ENCODE data around the gene ORMDL3.
A peak's percentile ranks its signal among the peaks of the same experiment; 100 is the strongest.

The ORMDL3 gene

GRCh38 chr17:39954876-39955275 lies 27.5 kb upstream of the ORMDL3 start:
- Histone ChIP-seq H3K27ac (no peak overlapping the region), H3K36me3 (replicated peaks) (no peaks in the 10 kb centered on the region), H3K4me3 (ENCODE audit: low read depth, low read length) (no peak overlapping the region), H3K27me3 (replicated peaks) (no peaks in the 10 kb centered on the region)
- DNase-seq, result no peak
- TF ChIP-seq, protein P1, sequence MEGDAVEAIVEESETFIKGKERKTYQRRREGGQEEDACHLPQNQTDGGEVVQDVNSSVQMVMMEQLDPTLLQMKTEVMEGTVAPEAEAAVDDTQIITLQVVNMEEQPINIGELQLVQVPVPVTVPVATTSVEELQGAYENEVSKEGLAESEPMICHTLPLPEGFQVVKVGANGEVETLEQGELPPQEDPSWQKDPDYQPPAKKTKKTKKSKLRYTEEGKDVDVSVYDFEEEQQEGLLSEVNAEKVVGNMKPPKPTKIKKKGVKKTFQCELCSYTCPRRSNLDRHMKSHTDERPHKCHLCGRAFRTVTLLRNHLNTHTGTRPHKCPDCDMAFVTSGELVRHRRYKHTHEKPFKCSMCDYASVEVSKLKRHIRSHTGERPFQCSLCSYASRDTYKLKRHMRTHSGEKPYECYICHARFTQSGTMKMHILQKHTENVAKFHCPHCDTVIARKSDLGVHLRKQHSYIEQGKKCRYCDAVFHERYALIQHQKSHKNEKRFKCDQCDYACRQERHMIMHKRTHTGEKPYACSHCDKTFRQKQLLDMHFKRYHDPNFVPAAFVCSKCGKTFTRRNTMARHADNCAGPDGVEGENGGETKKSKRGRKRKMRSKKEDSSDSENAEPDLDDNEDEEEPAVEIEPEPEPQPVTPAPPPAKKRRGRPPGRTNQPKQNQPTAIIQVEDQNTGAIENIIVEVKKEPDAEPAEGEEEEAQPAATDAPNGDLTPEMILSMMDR (IDR thresholded peaks at IDR 0.05; ENCODE audit: low read depth, low read length, missing control alignments), result no peak
- in situ Hi-C loops (cut with HindIII; ENCODE audit: low pct_ligation_motif_present, low sequenced_read_pairs), result no loop called here

GRCh38 chr17:39953471-39953888 lies 26.1 kb upstream of the ORMDL3 start:
- no peaks in the 10 kb centered on the region for H3K36me3 ChIP-seq (replicated peaks)
- no peaks in the 10 kb centered on the region for H3K27me3 ChIP-seq (replicated peaks)
- TF ChIP-seq, protein P1 (IDR thresholded peaks at IDR 0.05; ENCODE audit: low read depth, low read length, missing control alignments), result no peak
- no peak overlapping the region for H3K27ac ChIP-seq
- H3K4me3 ChIP-seq (ENCODE audit: low read depth, low read length), result peak overlapping the region; percentile 47
- in situ Hi-C loops (cut with HindIII; ENCODE audit: low pct_ligation_motif_present, low sequenced_read_pairs), result no loop called here
- no peak for DNase-seq

- no peak overlapping the region for H3K27ac ChIP-seq
- DNase-seq, result peak; percentile 95
- in situ Hi-C loops (cut with HindIII; ENCODE audit: low pct_ligation_motif_present, low sequenced_read_pairs), result no loop called here
- no peaks in the 10 kb centered on the region for H3K27me3 ChIP-seq (replicated peaks)
- peak overlapping the region; percentile 47 for H3K4me3 ChIP-seq (ENCODE audit: low read depth, low read length)
- TF ChIP-seq, protein P1 (IDR thresholded peaks at IDR 0.05; ENCODE audit: low read depth, low read length, missing control alignments), result no peak
- H3K36me3 ChIP-seq (replicated peaks), result no peaks in the 10 kb centered on the region
Measured at GRCh38 chr17:39952680-39953470, 25.5 kb upstream of the ORMDL3 start.

DNA sequence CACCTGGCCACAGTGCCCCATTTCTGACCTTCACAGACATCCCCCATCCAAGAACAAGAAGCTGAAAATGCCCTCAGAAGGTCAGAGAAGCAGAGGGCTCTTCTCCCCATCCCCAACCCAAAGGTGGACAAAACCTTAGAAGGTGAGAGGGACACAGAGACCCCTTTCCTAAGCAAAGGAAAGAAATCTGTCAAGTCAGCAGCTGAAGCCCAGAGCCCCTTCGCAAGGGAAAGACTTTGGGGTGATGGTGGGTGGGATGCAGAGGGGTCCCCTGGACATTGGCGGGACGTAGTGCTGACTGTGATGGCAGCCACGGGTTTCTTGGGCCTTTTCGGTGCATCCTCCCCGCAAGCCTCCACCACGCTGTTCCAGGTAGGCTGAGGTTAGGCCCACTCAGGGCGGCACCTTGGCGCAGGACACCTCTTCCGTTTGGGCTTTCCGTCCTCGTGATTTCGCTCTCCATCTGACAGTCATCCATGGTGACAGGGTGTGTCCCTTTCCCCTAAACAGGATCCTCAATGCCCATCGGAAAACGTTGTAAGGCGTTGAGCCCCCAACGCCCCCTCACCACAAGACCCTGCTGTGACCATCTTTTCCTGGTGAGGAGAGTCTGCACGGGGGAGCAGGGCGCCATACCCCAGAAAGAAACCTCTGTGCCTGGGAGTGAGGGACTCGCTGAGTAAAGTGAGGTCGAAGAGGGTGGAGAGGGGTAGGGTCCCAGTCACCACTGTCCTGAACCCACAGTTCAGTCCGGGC lies 24.7 kb upstream of the ORMDL3 start:
- in situ Hi-C loops (cut with HindIII; ENCODE audit: low pct_ligation_motif_present, low sequenced_read_pairs), result no loop called here
- H3K4me3 ChIP-seq (ENCODE audit: low read depth, low read length), result peak overlapping the region; percentile 46
- H3K36me3 ChIP-seq (replicated peaks), result no peaks in the 10 kb centered on the region
- H3K27ac ChIP-seq, result no peak overlapping the region
- H3K27me3 ChIP-seq (replicated peaks), result no peaks in the 10 kb centered on the region
- TF ChIP-seq, protein P1 (IDR thresholded peaks at IDR 0.05; ENCODE audit: low read depth, low read length, missing control alignments), result no peak
- no peak for DNase-seq

GRCh38 chr17:39950871-39951348 lies 23.5 kb upstream of the ORMDL3 start:
- in situ Hi-C loops (cut with HindIII; ENCODE audit: low pct_ligation_motif_present, low sequenced_read_pairs), result no loop called here
- H3K36me3 ChIP-seq (replicated peaks), result no peaks in the 10 kb centered on the region
- TF ChIP-seq, protein P1 (IDR thresholded peaks at IDR 0.05; ENCODE audit: low read depth, low read length, missing control alignments), result no peak
- H3K4me3 ChIP-seq (ENCODE audit: low read depth, low read length), result no peak overlapping the region
- no peak overlapping the region for H3K27ac ChIP-seq
- H3K27me3 ChIP-seq (replicated peaks), result no peaks in the 10 kb centered on the region
- DNase-seq, result no peak
